Neutrophil (primary cell): ENCODE results near the gene PPP3R1.

Experiments
- H3K27ac ChIP-seq: fragments of 200-600 bp; sonication (generic); 2 replicates; pipeline ENCODE4 v1.5.1; 2016; ENCODE audit warnings: mild to moderate bottlenecking, moderate library complexity
- H3K27me3 ChIP-seq: fragments of 200-600 bp; sonication (generic); 2 replicates; pipeline ENCODE4 v1.6.0; 2016; ENCODE audit warnings: mild to moderate bottlenecking
- H3K36me3 ChIP-seq: fragments of 200-600 bp; sonication (generic); 2 replicates; pipeline ENCODE4 v1.5.1; 2017
- H3K4me1 ChIP-seq, 2 experiments: fragments of 200-600 bp in 1 of 2; sonication (generic) in 1 of 2; 1 replicate in 1 of 2; 2 replicates in 1 of 2; pipeline versions ENCODE4 v1.5.1 to v1.6.1; 2013 to 2016; ENCODE audit warnings: low read depth in 1 of 2, low read length in 1 of 2, mild to moderate bottlenecking in 1 of 2, moderate library complexity in 1 of 2; ENCODE audit not compliant: control insufficient read depth in 1 of 2, insufficient read depth in 1 of 2
- H3K4me3 ChIP-seq, 2 experiments: fragments of 200-600 bp in 1 of 2; sonication (generic) in 1 of 2; 1 replicate in 1 of 2; 2 replicates in 1 of 2; pipeline ENCODE4 v1.5.1; 2013 to 2016; ENCODE audit warnings: low read depth in 1 of 2, low read length in 1 of 2, mild to moderate bottlenecking in 1 of 2, moderate library complexity in 1 of 2
- H3K9me3 ChIP-seq: fragments of 200-600 bp; sonication (generic); 2 replicates; pipeline ENCODE4 v1.5.1; 2016
- TF ChIP-seq, protein P1 (sequence below): fragments of 200-600 bp; sonication (generic); IDR thresholded peaks from 2 replicates; pipeline ENCODE4 v1.5.1; 2016; ENCODE audit warnings: antibody characterized with exemption

Gene PPP3R1

DNA sequence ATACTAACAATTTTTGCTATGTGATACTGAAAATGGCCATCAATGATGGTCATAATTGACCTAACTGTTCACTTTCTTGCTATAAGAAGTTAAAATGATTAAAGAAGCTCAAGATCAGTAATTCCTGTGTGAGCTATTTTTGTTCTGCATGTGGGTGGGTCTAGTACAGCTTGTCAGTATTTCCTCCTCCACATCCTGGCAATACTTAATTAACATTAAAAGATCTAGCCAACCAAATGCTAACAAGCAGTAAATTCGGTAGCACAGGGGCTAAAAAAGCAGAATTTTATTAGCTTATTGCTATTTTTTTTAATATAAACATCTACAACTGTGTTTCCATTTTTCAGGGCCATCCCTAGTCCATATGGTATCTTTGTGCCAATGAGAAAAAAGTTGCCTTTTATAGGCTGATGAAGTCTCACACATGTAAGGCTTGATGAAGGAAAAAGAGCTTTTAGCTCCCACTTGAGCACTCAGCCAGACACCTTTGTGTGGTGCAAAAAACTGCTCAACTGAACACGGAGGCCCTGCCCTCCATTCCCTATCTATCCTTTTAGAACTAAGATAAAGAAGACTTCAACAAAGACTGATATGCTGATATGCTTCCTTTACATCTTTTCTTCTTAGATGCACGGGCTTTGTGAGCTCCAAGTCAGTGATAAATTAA, 99.5 kb downstream of the PPP3R1 start:
- Histone ChIP-seq H3K27ac (no peak overlapping the region), H3K9me3 (no peaks in the 10 kb centered on the region), H3K4me3 (no peak overlapping the region), H3K27me3 (no peaks in the 10 kb centered on the region), H3K4me1 (peaks cover 12 to 14% of the 10 kb centered on the region in 2 experiments), H3K36me3 (no peaks in the 10 kb centered on the region)
- TF ChIP-seq, protein P1, sequence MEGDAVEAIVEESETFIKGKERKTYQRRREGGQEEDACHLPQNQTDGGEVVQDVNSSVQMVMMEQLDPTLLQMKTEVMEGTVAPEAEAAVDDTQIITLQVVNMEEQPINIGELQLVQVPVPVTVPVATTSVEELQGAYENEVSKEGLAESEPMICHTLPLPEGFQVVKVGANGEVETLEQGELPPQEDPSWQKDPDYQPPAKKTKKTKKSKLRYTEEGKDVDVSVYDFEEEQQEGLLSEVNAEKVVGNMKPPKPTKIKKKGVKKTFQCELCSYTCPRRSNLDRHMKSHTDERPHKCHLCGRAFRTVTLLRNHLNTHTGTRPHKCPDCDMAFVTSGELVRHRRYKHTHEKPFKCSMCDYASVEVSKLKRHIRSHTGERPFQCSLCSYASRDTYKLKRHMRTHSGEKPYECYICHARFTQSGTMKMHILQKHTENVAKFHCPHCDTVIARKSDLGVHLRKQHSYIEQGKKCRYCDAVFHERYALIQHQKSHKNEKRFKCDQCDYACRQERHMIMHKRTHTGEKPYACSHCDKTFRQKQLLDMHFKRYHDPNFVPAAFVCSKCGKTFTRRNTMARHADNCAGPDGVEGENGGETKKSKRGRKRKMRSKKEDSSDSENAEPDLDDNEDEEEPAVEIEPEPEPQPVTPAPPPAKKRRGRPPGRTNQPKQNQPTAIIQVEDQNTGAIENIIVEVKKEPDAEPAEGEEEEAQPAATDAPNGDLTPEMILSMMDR, result no peak

DNA sequence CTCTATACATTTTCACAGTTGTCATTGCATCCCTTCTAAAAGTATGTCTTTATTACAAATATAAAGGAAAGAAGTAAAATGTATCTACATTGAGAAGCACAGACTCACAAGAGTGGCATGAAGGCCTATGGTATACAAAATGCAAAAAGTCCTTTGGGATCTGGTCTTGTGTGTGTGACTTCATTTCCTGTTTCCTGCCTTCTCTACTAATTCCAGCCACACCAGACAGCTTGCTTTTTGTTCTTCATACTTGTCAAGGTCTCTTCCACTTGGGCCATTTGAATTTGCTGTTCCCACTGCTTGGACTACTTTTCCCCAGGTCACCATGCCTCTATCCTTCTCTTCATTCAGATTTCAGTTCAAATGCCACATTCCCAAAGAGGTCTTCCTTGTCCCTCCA, 101.3 kb downstream of the PPP3R1 start:
- Histone ChIP-seq H3K27me3 (no peaks in the 10 kb centered on the region), H3K4me3 (no peak overlapping the region), H3K36me3 (no peaks in the 10 kb centered on the region), H3K27ac (no peak overlapping the region), H3K4me1 (peaks cover under 1% of the 10 kb centered on the region in 2 experiments), H3K9me3 (no peaks in the 10 kb centered on the region)
- TF ChIP-seq, protein P1, result no peak

DNA sequence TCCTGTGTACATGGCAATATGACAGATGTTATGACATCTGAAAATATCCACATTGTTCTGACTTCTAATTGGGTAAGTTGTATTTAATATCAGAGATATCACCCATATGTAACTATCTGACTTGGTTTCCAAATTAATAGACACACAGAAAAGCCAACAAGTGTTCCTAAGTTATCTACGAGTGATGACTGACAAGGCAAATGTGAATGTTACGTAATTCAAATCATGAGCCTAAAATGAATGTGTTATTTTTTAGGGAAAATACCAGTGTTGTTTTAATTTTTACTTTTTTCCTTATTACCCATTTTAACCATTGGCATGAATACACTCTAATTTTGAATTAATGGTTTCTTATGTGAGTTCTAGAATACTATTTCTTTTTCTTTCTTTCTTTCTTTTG, 110.5 kb downstream of the PPP3R1 start:
- Histone ChIP-seq H3K27me3 (no peaks in the 10 kb centered on the region), H3K4me1 (peaks cover under 1 to 5% of the 10 kb centered on the region in 2 experiments), H3K36me3 (no peaks in the 10 kb centered on the region), H3K27ac (no peak overlapping the region), H3K4me3 (no peak overlapping the region), H3K9me3 (no peaks in the 10 kb centered on the region)
- TF ChIP-seq, protein P1, result no peak

DNA sequence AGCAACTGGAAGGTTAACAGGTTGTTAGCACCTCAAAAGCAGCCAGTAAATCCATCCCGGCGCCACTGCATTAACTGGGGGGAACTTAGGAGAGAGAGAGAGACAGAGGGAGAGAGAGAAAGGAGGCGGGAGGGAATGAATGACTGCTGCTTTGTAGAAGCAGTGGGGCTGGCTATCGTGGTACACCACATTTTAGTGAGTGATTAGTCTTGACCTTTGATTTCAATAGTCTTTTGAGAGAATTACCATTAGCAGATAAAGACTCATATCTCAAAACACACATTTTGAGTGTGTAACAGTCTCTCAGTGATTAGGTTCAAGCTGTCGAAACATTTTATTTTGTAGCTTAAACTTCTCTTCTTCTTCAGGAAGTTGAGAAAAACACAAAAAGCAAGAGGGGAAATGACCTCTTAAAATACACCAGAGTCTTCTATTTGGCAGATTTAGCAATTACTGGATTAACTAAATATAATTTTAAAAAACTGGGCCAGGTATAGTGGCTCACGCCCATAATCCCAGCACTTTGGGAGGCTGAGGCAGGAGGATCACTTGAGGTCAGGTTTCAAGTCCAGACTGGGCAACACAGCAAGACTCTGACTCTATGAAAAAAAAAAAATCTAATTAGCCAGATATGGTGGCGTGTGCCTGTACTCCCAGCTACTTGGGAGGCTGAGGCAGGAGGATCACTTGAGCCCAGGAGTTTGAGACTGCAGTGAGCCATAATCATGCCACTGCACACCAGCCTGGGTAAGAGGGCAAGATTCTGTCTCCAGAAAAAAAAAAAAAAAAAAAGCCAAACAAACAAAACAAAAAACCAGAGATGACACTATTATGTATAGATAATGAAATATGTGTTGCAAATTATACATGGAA, 116.6 kb downstream of the PPP3R1 start:
- peaks cover 25 to 32% of the 10 kb centered on the region in 2 experiments for H3K4me1 ChIP-seq
- TF ChIP-seq, protein P1, result no peak
- peak overlapping the region in 1 of 2 experiments; percentile 13 for H3K4me3 ChIP-seq
- H3K9me3 ChIP-seq, result no peaks in the 10 kb centered on the region
- no peaks in the 10 kb centered on the region for H3K27me3 ChIP-seq
- peak overlapping the region; percentile 80 for H3K27ac ChIP-seq
- no peaks in the 10 kb centered on the region for H3K36me3 ChIP-seq

DNA sequence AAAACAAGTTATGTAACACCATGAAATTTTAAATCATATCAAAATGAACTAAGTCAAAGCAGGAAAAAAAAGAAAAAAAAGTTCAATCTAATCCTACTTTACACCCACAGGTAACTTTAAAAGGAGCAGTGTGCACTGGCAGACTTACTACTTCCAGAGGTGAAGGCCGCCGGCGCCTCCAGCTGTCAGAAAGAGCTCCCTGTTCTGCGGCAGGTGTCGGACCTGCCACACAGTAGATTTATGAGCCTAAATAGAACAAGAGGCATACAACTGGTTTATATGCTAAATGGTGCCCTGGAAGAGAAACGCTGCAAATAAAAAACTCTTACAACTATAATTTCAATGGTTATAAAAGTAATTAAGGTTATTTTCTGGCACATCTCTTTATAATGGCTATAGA, 117.8 kb downstream of the PPP3R1 start:
- peak overlapping the region; percentile 80 for H3K27ac ChIP-seq
- H3K36me3 ChIP-seq, result no peaks in the 10 kb centered on the region
- TF ChIP-seq, protein P1, result no peak
- no peaks in the 10 kb centered on the region for H3K27me3 ChIP-seq
- no peak overlapping the region for H3K4me3 ChIP-seq
- no peaks in the 10 kb centered on the region for H3K9me3 ChIP-seq
- peaks cover 25 to 32% of the 10 kb centered on the region in 2 experiments for H3K4me1 ChIP-seq
